Measurements from ENCODE around the gene ADNP2.

ADNP2 gene

GRCh38 chr18:80173060-80173459 lies 64.0 kb downstream of the ADNP2 start:
- DNase-seq: no peak

GRCh38 chr18:80175451-80176204 lies 66.6 kb downstream of the ADNP2 start:
- no peak for DNase-seq

- no peak for DNase-seq
Observed at GRCh38 chr18:80176334-80177073, 67.4 kb downstream of the ADNP2 start.

GRCh38 chr18:80177128-80177527 lies 68.1 kb downstream of the ADNP2 start:
- no peak for DNase-seq

- no peak for DNase-seq
Observed at GRCh38 chr18:80178935-80179818, 70.1 kb downstream of the ADNP2 start.

GRCh38 chr18:80179857-80180558 lies 70.9 kb downstream of the ADNP2 start:
- no peak for DNase-seq

- no peak for DNase-seq
Observed at GRCh38 chr18:80180778-80181564, 71.9 kb downstream of the ADNP2 start.

- no peak for DNase-seq
Observed at GRCh38 chr18:80181642-80182461, 72.8 kb downstream of the ADNP2 start.

- no peak for DNase-seq
Observed at GRCh38 chr18:80182855-80183254, 73.8 kb downstream of the ADNP2 start.

GRCh38 chr18:80183273-80184050 lies 74.4 kb downstream of the ADNP2 start:
- DNase-seq: no peak

GRCh38 chr18:80184243-80184772 lies 75.2 kb downstream of the ADNP2 start:
- DNase-seq: no peak

- no peak for DNase-seq
Observed at GRCh38 chr18:80185545-80185944, 76.5 kb downstream of the ADNP2 start.

- no peak for DNase-seq
Observed at GRCh38 chr18:80187956-80188642, 79.0 kb downstream of the ADNP2 start.

- DNase-seq: no peak
Observed at GRCh38 chr18:80188643-80189530, 79.8 kb downstream of the ADNP2 start.

- no peak for DNase-seq
Observed at GRCh38 chr18:80189531-80189865, 80.4 kb downstream of the ADNP2 start.

Measured in kidney glomerular epithelial cell (primary cell).